Loucy (cell line): ENCODE results near the gene ACTR5.

Source experiments
- EZH2phosphoT487 ChIP-seq: fragments of 200-600 bp; IDR thresholded peaks from 2 replicates; pipeline ENCODE4 v1.6.1; 2018; ENCODE audit warnings: antibody characterized with exemption, mild to moderate bottlenecking, moderate library complexity, borderline replicate concordance
- TF ChIP-seq, protein P1 (sequence below): fragments of 200-600 bp; sonication (generic); conservative IDR thresholded peaks from 2 replicates; pipeline ENCODE4 v1.5.1; 2014; ENCODE audit warnings: mild to moderate bottlenecking, antibody characterized with exemption, low read length

DNA sequence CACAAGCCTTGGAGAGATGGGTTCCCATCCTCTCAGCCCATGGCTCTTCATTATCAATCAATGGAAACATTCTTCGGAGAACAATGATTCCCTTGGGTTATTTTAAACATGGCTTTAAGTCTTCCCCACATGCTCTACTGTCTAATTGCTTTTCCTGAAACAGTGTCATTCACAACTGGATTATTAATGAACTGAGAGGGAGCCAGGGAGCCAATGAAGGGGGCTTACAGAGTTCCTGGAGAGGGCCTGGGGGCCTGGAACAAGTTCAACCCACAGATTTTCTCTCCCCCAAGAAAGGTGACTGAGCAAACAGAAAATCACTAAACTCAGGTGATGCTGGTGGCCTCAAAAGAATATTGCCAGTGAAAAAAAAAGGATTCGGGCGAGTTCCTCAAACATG is 56.0 kb downstream of the ACTR5 start:
- TF ChIP-seq, protein P1, sequence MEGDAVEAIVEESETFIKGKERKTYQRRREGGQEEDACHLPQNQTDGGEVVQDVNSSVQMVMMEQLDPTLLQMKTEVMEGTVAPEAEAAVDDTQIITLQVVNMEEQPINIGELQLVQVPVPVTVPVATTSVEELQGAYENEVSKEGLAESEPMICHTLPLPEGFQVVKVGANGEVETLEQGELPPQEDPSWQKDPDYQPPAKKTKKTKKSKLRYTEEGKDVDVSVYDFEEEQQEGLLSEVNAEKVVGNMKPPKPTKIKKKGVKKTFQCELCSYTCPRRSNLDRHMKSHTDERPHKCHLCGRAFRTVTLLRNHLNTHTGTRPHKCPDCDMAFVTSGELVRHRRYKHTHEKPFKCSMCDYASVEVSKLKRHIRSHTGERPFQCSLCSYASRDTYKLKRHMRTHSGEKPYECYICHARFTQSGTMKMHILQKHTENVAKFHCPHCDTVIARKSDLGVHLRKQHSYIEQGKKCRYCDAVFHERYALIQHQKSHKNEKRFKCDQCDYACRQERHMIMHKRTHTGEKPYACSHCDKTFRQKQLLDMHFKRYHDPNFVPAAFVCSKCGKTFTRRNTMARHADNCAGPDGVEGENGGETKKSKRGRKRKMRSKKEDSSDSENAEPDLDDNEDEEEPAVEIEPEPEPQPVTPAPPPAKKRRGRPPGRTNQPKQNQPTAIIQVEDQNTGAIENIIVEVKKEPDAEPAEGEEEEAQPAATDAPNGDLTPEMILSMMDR = no peak
- TF ChIP-seq EZH2phosphoT487 = no peak
